Epidermal melanocyte (primary cell): ENCODE data around the gene HABP2.

Experiments
- DNase-seq: peaks from one replicate; pipeline ENCODE4 v3.0.0; 2011; ENCODE audit warnings: low spot score; ENCODE audit not compliant: insufficient read length

The HABP2 gene

GRCh38 chr10:113603057-113603777 is 50.4 kb downstream of the HABP2 start:
- DNase-seq, result no peak

DNA sequence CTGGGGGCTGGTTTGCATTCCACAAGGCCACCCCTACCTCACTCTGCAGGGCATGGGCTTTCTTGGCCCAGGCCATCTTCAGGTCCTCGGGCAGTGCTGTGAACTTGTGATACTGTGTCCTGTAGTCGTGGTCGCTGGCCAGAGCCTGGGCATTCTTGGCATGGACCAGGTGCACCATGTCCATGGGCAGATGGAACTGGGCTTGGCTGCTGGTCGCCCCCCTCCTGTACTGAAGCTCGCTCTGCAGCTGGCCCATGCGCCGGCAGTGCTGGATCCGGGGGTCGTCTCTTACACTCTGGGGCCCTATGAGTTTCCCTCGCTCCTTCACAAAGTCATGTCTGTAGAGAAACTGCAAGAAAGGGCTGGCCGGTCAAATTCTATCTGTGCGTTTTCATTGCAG is 51.7 kb downstream of the HABP2 start:
- no peak for DNase-seq

DNA sequence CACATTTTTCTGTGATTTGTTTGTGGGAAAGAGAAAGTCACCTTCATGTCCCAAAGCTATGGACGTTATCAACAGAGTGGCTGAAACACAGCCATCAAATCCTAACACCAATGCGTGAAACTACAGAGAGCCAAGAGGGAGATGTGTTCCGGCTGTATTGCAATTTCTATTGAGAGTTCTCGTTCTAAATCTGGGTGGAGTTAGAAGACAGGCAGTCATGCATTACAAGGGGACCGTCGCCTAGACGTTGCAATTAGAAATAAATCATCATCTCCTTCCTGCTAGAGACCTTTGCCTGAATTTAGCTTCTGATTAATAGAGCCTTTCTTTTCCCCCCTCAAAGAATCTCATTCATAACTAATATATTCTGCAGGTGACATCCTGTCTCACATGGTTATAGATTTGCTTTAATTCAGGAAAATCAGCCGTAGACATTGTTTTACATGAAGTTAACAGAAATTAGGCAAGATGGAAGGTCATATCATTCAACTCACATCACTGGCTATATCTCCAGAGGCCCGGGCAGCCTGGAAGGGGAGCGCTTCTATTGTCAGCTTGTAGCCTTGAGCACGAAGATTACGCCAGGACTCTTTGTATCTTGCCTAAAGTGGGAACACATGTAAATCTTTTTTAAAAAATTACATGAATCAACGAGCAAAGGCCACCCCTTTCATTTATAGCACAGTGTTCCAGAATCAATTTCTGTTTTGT is 52.6 kb downstream of the HABP2 start:
- DNase-seq, result no peak

- DNase-seq, result no peak
Measured at GRCh38 chr10:113609704-113610108, 56.9 kb downstream of the HABP2 start.

DNA sequence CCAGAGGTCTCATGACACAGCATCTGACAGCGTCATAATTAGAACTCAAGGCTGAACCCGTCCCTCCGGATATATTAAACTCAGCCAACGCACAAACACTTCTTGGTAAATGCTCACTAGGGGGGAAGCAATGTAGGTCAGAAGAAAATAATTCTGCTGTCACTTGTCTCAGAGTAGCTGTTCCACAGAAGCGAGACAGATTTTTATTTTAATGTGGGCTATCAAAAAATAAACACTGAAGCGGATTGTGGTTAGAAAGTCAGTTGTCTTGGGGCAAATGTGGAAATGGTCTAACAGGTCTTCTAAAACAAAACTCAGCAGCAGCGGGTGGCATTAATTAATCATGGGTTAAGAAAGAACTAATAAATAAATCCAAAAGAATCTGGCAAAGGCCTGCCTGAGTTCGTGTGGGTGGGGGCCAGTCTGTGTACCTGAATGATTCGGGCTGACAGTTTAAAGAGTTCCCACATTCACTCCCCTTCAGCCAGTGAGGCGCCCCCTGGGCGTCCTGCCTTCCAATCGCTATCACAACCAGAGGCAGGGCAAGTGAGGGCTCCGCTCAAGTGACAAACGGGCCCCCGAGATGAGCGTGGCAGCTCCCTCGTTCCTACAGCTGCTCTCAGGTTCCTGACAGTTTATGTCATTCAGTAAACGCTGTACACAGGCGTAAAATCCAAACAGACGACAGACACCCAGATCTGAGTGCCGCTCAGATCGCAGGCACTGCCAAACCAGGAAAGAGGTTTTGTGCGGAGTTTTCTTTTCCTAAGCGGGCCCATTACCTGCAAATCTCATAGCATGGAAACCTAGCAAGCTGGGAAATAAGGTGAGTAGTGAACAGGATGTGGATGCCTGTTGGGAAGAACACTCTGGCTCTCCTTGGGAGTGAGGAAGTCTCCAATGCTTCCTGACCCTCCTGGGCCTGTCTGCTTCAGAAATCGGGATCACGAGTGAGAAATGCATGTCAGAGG is 58.1 kb downstream of the HABP2 start:
- no peak for DNase-seq

GRCh38 chr10:113612154-113612553 is 59.3 kb downstream of the HABP2 start:
- DNase-seq, result no peak

GRCh38 chr10:113613427-113613826 is 60.6 kb downstream of the HABP2 start:
- DNase-seq, result no peak

DNA sequence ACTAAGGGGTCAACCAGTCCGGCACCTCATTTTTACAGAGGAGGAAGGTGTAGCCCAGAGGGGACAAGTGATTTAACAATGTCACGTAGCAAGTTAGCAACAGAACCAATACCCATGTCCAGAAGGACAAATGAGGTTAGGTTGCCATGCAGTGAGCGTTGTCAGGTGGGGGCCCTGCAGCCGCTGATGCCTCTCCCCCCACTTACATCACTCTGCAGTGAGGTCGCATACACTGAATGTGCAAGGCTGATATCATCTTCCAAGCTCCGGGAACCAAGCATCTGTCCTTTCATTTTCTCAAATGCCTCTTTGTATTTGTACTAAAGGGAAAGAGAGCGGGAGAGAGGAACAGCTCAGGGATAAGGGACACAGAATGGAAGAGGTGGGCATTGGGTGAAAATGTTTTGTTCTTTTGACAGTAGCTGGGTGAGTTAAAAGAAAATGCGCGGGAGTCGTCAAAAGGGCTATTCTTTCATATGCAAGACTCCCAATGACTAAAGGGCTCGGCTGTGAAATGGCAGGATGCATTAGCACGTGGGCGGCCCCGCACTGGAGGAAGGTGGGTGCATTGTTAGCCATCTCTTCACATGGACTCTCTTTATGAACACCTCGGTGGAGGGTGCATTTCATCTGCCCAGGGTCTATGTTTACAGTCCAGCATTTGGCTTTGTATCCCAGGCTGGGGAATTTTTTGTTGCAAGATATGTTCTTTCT is 61.3 kb downstream of the HABP2 start:
- DNase-seq, result no peak

DNA sequence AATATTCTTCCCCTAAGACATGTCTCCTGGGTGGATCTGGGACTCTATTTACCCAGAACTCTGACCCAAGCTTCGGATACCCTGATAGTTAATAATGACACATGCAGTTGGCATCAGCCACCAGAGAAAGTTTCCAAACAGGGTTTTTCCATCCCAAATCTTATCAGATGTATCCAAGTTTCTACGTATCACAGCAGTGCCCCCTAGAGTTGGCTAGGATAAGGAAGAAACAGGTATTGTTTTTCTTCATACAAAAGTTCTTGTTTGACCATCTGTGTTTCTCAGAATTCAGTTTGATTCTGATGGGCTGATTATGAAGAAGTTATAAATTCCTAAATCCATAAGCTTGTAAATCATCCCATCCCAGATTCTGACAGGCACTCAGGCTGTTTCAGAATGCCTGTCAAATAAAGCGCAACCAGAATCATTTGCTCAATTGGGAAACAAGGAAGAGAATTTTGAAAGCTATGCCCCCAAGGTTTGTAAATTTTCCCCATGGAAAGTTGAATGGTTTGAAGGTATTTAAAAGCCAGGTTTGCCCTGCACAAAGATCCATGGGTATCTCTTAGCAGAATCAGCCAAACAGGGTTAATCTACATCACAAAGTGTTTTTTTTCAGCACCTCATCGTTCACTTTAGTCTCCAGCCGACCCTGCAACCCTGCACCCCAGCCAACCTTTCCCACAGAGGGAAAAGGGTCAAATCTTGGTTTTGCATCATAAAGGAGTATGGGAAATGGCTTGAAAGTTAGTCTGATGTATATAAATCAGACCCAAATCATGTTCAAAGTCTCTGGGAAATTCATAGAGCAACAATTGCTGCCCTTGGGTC is 63.6 kb downstream of the HABP2 start:
- no peak for DNase-seq

DNA sequence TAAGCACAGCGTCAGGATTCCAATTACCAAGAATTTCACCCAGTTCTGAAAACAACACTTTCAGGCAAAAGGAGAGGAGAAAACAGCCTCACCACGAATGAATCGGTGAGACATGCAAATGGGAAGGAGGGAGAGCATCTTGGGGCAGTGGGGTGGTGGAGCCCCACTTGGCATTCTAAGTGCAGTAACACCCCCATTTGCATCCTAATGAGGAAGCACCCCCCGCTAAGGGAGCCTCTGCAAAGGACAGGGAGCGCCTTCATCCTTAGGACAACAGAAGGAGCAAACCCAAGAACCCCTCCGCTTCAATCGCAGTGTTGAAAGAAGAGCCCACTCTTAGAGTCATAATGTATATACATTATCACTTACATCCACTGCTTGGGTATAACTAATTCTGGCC is 64.2 kb downstream of the HABP2 start:
- no peak for DNase-seq

DNA sequence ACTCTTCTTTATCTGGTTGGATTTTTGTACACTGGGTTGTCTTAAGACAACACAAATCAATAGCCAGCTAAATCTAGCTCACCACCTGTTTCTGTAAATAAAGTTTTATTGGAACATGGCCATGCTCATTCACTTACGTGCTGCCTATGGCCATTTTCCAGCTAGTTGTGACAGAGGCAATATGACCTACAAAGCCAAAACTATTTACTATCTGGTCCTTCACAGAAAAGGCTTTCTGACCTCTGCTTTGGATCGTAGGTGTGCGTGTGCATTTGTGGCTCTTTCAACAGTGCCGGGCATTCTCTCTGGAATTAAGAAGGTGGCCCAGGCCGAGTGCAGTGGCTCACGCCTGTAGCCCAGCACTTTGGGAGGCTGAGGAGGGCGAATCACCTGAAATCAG is 65.5 kb downstream of the HABP2 start:
- no peak for DNase-seq

DNA sequence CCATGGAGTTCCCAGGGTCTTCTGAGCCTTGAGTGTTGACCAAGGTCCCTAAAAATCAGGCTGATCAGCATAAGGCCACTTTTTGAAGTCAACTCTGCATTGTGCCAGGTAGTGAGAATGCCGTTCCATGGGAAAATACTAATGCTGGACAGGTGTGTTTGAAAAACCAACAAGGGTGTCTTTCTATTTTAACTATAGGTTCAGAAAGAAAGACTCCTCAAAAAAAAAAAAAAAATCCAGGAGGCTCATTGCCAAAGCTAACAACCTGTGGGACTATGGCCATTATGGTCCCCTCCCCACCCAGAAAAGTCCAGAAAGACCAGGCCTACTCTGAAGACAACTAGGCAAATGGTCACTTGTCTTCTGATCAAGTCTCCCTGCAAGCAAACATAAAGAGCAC is 66.5 kb downstream of the HABP2 start:
- DNase-seq, result no peak

GRCh38 chr10:113620511-113620910 is 67.7 kb downstream of the HABP2 start:
- no peak for DNase-seq

DNA sequence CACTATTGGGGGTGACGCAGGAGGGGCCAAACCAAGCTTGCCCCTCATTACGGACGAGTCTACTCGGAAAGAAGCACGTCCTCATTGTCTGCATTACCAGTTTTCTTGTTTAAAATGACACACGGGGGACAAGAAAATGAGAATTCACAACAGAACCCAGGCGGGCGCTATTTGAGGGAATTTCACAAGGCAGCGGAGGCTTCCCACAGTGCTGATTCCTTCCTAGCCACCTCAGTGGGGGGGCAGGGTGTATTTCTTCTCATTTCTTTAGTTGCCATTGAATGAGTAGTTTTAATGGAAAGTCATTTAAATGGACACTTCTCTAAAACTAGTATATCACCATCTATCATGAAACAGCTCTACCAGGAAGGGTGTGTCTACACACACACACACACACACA is 68.1 kb downstream of the HABP2 start:
- no peak for DNase-seq

- no peak for DNase-seq
Measured at GRCh38 chr10:113621799-113622198, 68.9 kb downstream of the HABP2 start.

- DNase-seq, result no peak
Measured at GRCh38 chr10:113622831-113623230, 70.0 kb downstream of the HABP2 start.

DNA sequence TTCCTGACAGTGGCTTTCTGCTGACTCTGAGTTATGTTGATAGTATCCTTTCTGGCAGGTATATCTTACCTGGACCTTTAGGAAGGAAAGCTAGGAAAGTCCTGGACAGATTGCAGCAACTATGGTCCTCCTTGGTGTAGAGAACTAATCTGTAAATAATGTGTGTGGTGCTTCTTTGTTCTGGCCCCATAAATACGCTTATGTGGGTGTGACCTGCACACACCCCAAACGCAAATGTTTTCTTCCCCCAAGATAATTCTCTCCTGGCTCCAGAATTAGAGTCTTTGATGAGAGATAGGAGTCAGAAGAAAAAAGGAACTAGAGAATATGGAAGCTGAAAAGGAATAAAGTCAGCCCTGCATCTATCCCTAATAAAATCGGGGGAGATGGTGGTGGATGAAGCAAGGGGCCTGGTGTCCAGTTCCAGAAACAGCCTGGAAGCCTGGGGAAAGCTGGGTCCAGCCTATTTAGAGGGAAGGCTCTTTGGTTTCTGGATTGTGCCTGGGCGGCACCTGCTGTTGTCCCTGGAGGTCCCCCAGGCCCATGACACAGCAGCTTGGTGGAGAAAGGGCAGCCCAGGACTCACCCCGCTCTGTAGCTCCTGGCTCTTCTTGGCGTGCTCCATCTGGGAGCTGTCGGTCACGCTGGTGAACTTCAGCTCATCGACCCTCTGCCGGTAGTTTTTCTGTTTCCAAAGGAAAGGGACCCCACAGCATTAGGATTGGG is 72.8 kb downstream of the HABP2 start:
- DNase-seq, result no peak

- DNase-seq, result no peak
Measured at GRCh38 chr10:113626809-113627355, 74.0 kb downstream of the HABP2 start.

- DNase-seq, result no peak
Measured at GRCh38 chr10:113627836-113628235, 75.0 kb downstream of the HABP2 start.
